HFF-Myc (cell line): ENCODE results near the gene SPO11.
A peak's percentile ranks its signal among the peaks of the same experiment; 100 is the strongest.

Experiments
- DNase-seq: peaks from one replicate; pipeline ENCODE4 v3.0.0-alpha.2; 2011; ENCODE audit warnings: low read depth; ENCODE audit errors: extremely low read depth
- H3K4me3 ChIP-seq: replicated peaks from 2 replicates; pipeline ENCODE4 v1.5.1; 2011; ENCODE audit warnings: low read depth, mild to moderate bottlenecking, control low read depth, low read length
- CTCF ChIP-seq: IDR thresholded peaks from 2 replicates; pipeline ENCODE4 v1.5.1; 2012; ENCODE audit warnings: mild to moderate bottlenecking, low read depth, low read length, control low read depth; ENCODE audit errors: missing control alignments

The SPO11 gene

GRCh38 chr20:57329608-57330221 lies at the start of gene SPO11:
SPO11 (plus strand) TSS chr20:57329803; CDS start chr20:57329868, 65 bp downstream.
- H3K4me3 ChIP-seq = no peak within 1 kb of the TSS
- peak; percentile 40 for TF ChIP-seq CTCF
- no peak for DNase-seq

- TF ChIP-seq CTCF = no peak
- H3K4me3 ChIP-seq = no peak overlapping the region
- no peak for DNase-seq
Measured at GRCh38 chr20:57280221-57280620, 49.4 kb upstream of the SPO11 start.

- DNase-seq = no peak
Measured at GRCh38 chr20:57281900-57282299, 47.7 kb upstream of the SPO11 start.

GRCh38 chr20:57282670-57283361 lies 46.8 kb upstream of the SPO11 start:
- DNase-seq = peak; percentile 30
- H3K4me3 ChIP-seq = no peak overlapping the region
- no peak for TF ChIP-seq CTCF

More at GRCh38 chr20:57281900-57282299, 47.7 kb upstream of the SPO11 start:
- H3K4me3 ChIP-seq = no peak overlapping the region
- TF ChIP-seq CTCF = no peak

- H3K4me3 ChIP-seq = no peak overlapping the region
- TF ChIP-seq CTCF = no peak
- no peak for DNase-seq
Measured at GRCh38 chr20:57283860-57284259, 45.7 kb upstream of the SPO11 start.

- TF ChIP-seq CTCF = no peak
- DNase-seq = no peak
- H3K4me3 ChIP-seq = no peak overlapping the region
Measured at GRCh38 chr20:57287007-57287880, 42.4 kb upstream of the SPO11 start.
